GM08714 (cell line): ENCODE data around the gene CCDC146.
"Not testable (repeated sequence)": the region's sequence is repeated elsewhere in the genome, so short reads cannot be mapped to it uniquely, and the experiment has no call there.

Experiments used
- H3K4me3 ChIP-seq: fragments of 200-500 bp; sonication (Bioruptor generic); 2 replicates; pipeline ENCODE4 v1.5.1; 2014; ENCODE audit warnings: mild to moderate bottlenecking, low read length, inconsistent platforms
- ZNF274 ChIP-seq: IDR thresholded peaks from 2 replicates; pipeline ENCODE4 v1.6.1; 2012; ENCODE audit warnings: mild to moderate bottlenecking, low read depth, low read length

CCDC146 gene

DNA sequence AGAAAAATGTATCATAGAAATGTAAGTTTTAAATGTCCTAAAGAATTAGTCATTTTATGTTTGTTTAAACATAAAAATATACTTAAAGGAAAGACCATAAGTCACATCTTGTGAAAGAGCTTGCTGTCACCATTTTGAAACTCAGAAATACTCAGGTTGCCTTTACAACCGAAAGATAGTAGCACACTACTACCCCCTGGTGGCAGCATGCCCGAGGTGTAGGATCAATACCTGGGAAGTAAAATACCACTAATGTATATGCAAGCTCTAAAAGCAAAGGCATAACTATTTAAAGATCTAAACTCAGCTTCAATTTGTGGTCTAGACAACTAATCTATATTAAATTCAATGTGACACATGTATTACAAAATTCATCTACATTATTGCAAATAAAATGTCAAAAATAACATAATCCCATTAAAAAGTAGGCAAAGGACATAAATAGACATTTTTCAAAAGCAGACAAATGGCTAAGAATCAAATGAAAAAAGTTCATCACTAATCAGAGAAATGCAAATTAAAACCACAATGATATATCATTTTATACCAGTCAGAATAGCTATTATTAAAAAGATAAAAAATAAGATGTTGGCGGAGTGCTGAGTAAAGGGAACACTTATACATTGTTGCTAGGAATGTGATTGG lies 124.9 kb downstream of the CCDC146 start:
- no peak overlapping the region for H3K4me3 ChIP-seq
- no peak for TF ChIP-seq ZNF274

DNA sequence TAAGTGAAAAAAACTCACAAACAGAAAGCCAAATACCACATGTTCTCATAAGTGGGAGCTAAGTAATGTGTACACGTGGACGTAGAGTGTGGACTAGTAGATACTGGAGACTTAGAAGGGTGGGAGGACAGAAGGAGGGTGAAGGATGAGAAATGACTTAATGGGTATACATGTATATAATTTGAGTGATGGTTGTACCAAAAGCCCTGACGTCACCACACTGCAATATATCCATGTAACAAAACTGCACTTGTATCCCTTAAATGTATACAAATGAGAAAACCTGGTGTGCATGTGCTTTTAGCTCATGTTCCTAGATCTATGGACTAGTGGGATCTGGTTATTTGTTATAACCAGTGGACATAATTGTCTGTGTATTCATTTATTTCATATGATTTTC lies 125.7 kb downstream of the CCDC146 start:
- no peak for TF ChIP-seq ZNF274
- no peak overlapping the region for H3K4me3 ChIP-seq

DNA sequence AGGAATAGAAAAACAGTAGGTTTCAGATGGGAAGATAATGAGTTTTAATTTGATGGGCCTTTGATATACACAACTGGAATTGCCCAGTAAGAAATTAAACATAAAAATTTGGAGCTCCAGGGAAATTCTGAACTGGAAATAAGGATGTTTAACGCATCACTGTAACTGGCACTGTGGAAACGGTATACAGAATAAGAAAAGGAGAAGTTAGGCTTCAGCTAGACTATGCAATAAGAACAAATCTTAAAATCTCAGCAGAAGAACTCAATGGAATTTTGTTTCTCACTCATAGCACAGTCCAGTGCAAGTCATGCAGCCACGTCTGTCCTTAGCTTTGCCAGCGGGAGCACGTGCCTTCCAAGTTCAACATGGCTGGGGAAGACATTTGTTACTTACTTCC lies 130.1 kb downstream of the CCDC146 start:
- no peak for TF ChIP-seq ZNF274

DNA sequence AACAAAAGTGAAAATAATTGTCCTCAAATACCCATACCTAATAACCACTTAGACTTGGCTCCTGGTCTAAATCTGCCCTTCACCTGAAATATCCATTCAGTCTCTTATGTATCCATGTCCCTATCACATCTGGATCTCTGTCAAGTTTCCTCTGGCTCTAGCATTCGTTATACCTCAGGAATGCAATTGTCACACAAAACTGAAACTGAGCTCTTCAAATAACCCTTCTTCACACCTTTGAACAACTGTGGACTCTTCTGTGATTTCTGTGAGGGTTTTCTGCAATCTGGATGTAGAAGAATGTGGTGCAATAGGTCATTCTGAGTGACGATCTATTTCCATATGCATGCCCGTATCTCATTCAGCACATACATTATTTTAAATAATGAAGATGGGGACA lies 130.7 kb downstream of the CCDC146 start:
- TF ChIP-seq ZNF274 = no peak
- H3K4me3 ChIP-seq = no peak overlapping the region

More for the DNA sequence above, 130.1 kb downstream of the CCDC146 start:
- no peak overlapping the region for H3K4me3 ChIP-seq

DNA sequence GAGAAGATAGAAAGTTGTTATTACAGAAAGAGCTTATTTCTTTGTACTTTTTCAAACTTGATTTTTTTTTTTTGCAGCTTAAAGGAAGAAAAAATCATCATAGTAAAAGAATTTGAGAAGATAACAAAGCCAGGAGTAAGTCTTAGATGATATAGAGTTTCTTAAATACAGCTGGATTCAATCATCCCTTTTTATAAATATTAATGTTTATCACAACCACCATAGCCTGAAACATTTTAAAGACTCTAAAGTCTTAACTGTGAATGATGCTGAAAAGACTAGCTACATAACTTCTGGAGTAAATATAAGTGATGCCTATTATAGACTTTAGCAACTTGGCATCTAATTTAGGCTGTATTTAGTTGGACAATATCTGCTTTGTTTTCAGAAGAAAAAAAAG lies 132.0 kb downstream of the CCDC146 start:
- no peak overlapping the region for H3K4me3 ChIP-seq
- TF ChIP-seq ZNF274 = no peak

DNA sequence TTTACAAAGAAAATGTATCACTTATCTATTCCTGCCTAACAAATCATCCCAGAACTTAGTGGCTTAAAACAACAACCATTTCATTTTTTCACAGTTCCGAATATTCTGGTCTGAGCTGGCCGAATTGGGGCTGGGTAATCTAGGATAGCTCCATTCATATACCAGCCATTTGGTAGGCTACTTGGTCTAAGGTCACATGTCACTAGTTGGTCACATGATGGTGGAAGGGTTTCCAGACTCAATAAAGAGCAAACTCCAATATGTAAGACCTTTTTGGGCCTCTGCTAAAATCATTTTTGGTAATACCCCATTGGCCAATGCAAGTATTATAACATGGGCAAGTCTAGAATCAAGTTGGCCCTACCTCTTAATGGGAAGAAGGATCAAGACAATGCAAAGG lies 132.5 kb downstream of the CCDC146 start:
- no peak for TF ChIP-seq ZNF274

DNA sequence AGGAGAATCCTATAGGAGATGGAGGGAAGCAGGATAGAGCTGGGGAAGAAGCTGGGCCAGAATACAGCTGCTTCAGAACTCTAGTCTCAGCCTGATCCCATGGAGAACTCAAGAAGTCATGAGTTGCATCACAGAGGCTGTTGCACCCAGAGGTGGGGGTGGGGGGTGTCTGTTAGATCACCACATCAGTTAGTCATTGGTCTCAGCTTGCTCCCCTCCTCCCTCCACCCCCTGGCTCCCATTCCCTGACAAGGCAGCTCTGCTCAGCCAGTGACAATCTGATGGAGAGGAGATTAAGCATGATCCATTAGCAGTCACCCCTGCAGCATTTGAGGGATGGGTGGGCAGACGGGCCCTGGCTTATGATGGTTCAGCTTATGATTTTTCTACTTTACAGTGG lies 135.6 kb downstream of the CCDC146 start:
- no peak for TF ChIP-seq ZNF274
- no peak overlapping the region for H3K4me3 ChIP-seq

More for the DNA sequence above, 132.5 kb downstream of the CCDC146 start:
- H3K4me3 ChIP-seq = no peak overlapping the region

DNA sequence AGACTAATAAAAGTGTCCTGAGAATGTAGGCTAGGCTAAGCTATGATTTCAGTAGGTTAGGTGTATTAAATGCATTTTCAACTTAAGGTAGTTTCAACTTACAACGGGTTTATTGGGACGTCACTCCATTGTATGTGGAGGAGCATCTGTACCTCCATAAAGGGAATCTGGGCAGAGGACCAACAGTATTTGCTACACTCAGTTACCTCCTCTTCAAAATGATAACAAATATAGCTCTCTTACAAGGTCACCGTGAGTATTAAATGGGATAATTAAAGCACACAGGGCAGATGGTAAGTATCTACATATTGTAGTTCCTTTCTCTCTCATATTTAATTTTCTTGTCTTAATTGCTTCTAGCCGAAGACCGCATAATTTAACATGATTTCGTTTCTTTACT lies 136.2 kb downstream of the CCDC146 start:
- no peak for TF ChIP-seq ZNF274
- no peak overlapping the region for H3K4me3 ChIP-seq

DNA sequence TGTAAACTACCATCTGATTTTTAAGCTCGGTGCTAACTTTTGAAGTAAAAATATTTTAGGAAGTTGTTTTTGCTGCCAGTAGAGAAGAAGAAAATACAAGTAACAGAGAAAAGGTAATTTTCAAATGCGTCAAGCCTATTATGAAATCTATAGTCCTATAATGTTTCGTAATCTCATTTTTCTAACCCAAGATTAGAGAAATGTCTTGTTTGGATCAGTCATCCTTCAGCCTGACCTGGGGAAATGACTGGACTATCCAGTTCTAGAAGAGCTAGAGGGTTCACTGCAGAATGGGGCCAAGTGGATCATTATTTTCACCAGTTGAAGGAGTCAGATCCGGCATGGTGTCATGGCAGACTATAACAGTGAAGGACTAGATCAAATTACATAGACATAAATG lies 139.9 kb downstream of the CCDC146 start:
- TF ChIP-seq ZNF274 = no peak
- H3K4me3 ChIP-seq = no peak overlapping the region

DNA sequence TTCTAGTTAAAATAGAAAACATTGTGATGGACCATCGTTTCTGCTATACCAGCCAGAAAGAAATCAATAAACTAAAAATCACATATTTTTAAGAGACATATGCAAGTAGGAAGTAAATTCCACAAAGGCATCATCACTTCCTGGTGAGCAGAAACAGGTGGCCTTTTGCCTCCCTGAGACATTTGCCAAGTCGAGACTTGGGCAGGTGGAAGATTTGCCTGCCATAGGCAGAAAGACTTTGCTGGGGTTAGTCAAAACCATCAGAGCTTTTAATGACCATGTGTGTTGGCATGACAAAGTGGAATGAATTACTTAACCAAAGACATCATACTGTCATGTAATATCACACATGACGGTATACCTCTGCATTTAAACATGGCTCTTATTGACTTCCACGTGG lies 143.3 kb downstream of the CCDC146 start:
- TF ChIP-seq ZNF274 = no peak

DNA sequence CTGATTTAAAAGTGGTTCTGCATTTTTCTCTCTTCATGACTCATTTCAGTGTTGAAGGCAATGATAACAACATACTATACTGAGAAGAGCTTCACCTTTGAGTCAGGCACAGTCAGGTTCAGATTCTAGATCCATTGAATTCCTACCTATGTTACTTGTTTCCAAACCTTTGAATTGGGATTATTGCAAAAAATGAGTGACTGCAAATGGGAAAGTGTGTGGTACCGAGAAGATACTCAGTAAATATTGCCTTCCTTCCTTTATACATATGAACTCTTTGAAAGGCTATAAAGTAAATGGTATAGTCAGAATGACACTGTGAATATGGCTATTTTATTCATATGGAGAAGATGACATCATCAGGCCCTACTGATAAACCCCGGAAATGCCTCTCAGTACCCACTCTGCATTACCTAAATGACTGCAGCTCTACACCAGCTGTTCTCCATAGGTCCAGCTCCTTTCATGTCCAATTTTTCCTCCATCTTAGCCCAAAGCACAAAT lies 143.9 kb downstream of the CCDC146 start:
- TF ChIP-seq ZNF274 = no peak

More for the DNA sequence above, 143.3 kb downstream of the CCDC146 start:
- H3K4me3 ChIP-seq = no peak overlapping the region

DNA sequence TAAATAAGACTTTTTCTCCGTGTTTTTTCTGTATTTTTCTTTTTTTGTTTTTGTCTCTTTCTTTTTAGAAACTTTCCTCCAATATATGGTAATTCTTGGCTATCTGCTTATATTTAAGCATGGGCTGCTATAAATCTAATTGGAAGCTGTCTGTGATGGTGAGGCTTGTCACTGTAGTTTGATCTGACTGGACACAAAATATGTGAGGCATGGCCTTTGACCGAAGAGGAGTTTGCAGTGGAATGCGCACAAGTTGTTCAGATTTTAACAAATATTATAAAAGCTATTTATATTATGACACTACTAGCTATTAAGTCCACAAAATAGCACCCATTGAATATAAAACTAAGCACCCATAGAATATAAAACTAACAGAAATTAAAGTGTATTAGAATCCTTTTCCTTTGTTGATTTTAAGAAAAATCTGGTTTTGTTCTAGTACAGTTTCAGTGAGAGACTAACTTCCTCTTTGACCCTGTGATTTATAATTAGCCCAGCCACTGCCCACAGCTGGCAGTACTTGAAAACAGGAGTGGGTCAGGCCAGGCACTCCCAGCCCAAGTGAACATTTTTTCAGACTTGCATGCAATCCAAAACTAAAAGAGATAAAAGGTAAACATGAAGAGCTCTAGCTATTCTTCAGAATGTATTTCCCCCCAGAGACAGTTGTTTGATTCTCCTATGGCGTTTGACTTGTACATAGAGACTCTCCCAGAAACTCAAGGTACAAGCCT lies 147.1 kb downstream of the CCDC146 start:
- no peak overlapping the region for H3K4me3 ChIP-seq
- no peak for TF ChIP-seq ZNF274

More for the DNA sequence above, 143.9 kb downstream of the CCDC146 start:
- no peak overlapping the region for H3K4me3 ChIP-seq

DNA sequence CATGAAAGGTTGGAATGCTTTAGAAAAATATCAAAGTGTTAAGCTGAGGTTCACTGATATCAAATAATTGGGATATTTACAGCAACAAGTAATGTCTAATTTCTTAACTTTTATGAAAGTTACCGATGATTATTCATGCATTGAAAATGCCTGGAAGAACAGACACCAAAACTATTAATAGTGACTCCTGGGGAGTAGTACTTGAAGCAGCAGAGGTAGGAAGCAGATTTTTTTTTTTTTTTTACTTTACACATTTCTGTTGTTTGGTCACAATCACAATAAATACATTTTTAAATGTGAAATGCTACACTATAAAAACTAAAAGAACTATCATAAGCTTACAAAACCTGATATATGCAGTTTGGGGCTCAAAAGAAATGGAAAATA lies 147.7 kb downstream of the CCDC146 start:
- no peak for TF ChIP-seq ZNF274
- H3K4me3 ChIP-seq = no peak overlapping the region

DNA sequence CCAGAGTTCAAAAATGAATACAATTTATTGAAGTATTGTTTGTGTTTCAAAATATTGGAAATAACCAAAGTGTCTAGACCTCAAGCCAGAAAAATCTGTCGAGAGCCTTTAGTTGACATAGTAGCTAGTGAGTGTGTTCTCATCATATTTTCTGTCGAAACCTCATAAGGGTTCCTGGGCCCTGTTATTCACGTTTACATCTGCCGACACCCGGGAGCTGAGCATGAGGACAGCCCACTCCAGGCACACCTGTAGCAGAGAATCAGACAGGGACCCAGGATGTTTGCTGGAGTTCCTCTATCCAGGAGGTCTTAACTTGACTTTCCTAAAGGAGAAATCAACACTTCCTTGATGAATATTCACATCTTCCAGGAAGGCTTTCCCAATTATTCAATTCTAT lies 149.4 kb downstream of the CCDC146 start:
- H3K4me3 ChIP-seq = no peak overlapping the region
- no peak for TF ChIP-seq ZNF274

DNA sequence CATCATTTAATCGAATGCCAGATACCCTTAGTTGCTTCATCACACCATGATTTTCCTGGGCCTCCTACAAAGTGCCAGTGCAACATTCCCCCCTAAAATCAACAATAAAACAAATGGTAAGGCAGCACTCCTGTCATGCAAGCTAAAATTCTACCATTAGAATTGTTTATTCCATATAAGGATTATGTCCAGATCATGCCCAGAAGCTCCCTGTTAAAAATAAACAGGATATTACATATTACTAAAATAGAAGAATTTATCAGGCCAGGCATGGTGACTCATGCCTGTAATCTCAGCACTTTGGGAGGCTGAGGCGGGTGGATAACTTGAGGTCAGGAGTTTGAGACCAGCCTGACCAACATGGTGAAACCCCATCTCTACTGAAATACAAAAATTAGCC lies 153.2 kb downstream of the CCDC146 start:
- H3K4me3 ChIP-seq = not testable (repeated sequence)

DNA sequence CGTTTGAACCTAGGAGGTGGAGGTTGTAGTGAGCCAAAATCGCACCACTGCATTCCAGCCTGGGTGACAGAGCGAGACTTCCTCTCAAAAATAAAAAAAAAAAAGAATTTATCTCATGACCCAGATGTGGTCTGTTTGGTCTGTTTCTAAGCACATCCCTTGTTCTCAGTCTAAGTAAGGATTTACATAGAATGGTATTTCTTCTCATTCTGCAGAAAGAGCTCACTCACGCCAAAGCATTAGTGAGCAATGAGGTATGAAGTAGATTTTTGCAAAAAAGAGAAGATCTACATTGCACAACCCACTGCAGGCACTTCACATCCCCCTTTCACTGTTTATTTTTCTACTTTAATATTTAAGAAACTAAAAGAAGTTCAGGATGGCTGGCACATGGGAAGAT lies 153.7 kb downstream of the CCDC146 start:
- TF ChIP-seq ZNF274 = no peak
- no peak overlapping the region for H3K4me3 ChIP-seq
